Osteoblast (primary cell): ENCODE results near the gene KLHL35. TPM values are rescaled to one million over a fixed set of nuclear protein-coding genes. Genes with fewer than 3 reads are reported as not detected.

Experiments
- DNase-seq: peaks from one replicate; pipeline ENCODE4 v3.0.0; 2011; ENCODE audit warnings: low spot score, mixed read lengths; ENCODE audit not compliant: insufficient read length; ENCODE audit errors: missing footprints
- H2AFZ ChIP-seq: 2 replicates; pipeline ENCODE4 v1.6.0; 2011; ENCODE audit warnings: mild to moderate bottlenecking, low read length
- H3K27ac ChIP-seq: 2 replicates; pipeline ENCODE4 v1.5.1; 2011; ENCODE audit warnings: mild to moderate bottlenecking, low read depth, low read length, moderate library complexity
- H3K27me3 ChIP-seq: 2 replicates; pipeline ENCODE4 v1.6.0; 2012; ENCODE audit warnings: mild to moderate bottlenecking, control low read depth, inconsistent platforms, low read length, moderate library complexity; ENCODE audit not compliant: insufficient read depth
- H3K36me3 ChIP-seq: 2 replicates; pipeline ENCODE4 v1.5.1; 2011; ENCODE audit warnings: mild to moderate bottlenecking, low read length, control low read depth, moderate library complexity; ENCODE audit not compliant: insufficient read depth
- H3K4me1 ChIP-seq: 2 replicates; pipeline ENCODE4 v1.5.1; 2011; ENCODE audit warnings: mild to moderate bottlenecking, low read length, control low read depth, moderate library complexity; ENCODE audit not compliant: insufficient read depth
- H3K4me2 ChIP-seq: 2 replicates; pipeline ENCODE4 v1.6.0; 2011; ENCODE audit warnings: mild to moderate bottlenecking, low read length; ENCODE audit not compliant: insufficient read depth
- H3K4me3 ChIP-seq: fragments of 200-600 bp; sonication (generic); 3 replicates; pipeline ENCODE4 v1.5.1; 2012; ENCODE audit warnings: mild to moderate bottlenecking, low read length, inconsistent platforms; ENCODE audit not compliant: insufficient read depth
- H3K79me2 ChIP-seq: 2 replicates; pipeline ENCODE4 v1.6.0; 2012; ENCODE audit warnings: mild to moderate bottlenecking, low read length, control low read depth, inconsistent platforms; ENCODE audit not compliant: insufficient read depth
- H3K9me3 ChIP-seq: 2 replicates; pipeline ENCODE4 v1.5.1; 2011; ENCODE audit warnings: low read depth, low read length, control low read depth
- H4K20me1 ChIP-seq: 2 replicates; pipeline ENCODE4 v1.6.0; 2012; ENCODE audit warnings: mild to moderate bottlenecking, low read length, control low read depth; ENCODE audit not compliant: insufficient read depth
- CTCF ChIP-seq: IDR thresholded peaks from 2 replicates; pipeline ENCODE4 v1.5.1; 2011; ENCODE audit warnings: mild to moderate bottlenecking, low read depth, low read length, moderate library complexity; ENCODE audit errors: extremely low read depth
- total RNA-seq: library from RNA; depleted of rRNA; stranded (reverse); fragments of >200 nt; gene quantifications from 2 replicates; pipeline ENCODE4 v1.2.3, GENCODE V29; 2012

The KLHL35 gene
- total RNA-seq, 1 donor = 4.3 TPM

GRCh38 chr11:75439495-75440120, 6.6 kb upstream of the KLHL35 start:
- Histone ChIP-seq H3K4me1 (no peaks in the 10 kb centered on the region), H3K27ac (no peak overlapping the region), H2AFZ (no peak overlapping the region), H4K20me1 (no peaks in the 10 kb centered on the region), H3K79me2 (no peaks in the 10 kb centered on the region), H3K36me3 (no peaks in the 10 kb centered on the region), H3K9me3 (no peaks in the 10 kb centered on the region), H3K27me3 (no peaks in the 10 kb centered on the region), H3K4me3 (no peak overlapping the region), H3K4me2 (no peak overlapping the region)
- DNase-seq = peak; percentile 76
- no peak for TF ChIP-seq CTCF

GRCh38 chr11:75439026-75439425, 6.0 kb upstream of the KLHL35 start:
- H2AFZ ChIP-seq = no peak overlapping the region
- peak; percentile 57 for DNase-seq
- H3K79me2 ChIP-seq = no peaks in the 10 kb centered on the region
- H4K20me1 ChIP-seq = no peaks in the 10 kb centered on the region
- no peaks in the 10 kb centered on the region for H3K36me3 ChIP-seq
- no peak for TF ChIP-seq CTCF
- H3K4me3 ChIP-seq = no peak overlapping the region
- no peak overlapping the region for H3K27ac ChIP-seq
- H3K27me3 ChIP-seq = no peaks in the 10 kb centered on the region
- H3K9me3 ChIP-seq = no peaks in the 10 kb centered on the region
- no peaks in the 10 kb centered on the region for H3K4me1 ChIP-seq
- H3K4me2 ChIP-seq = no peak overlapping the region

GRCh38 chr11:75437966-75438659, 5.1 kb upstream of the KLHL35 start:
- Histone ChIP-seq H3K4me3 (no peak overlapping the region), H3K79me2 (no peaks in the 10 kb centered on the region), H3K36me3 (no peaks in the 10 kb centered on the region), H3K4me2 (no peak overlapping the region), H4K20me1 (no peaks in the 10 kb centered on the region), H3K27ac (no peak overlapping the region), H3K9me3 (no peaks in the 10 kb centered on the region), H3K4me1 (no peaks in the 10 kb centered on the region), H3K27me3 (peaks cover 5% of the 10 kb centered on the region), H2AFZ (no peak overlapping the region)
- DNase-seq = peak; percentile 91
- no peak for TF ChIP-seq CTCF

GRCh38 chr11:75436806-75437205, 3.8 kb upstream of the KLHL35 start:
- H3K27me3 ChIP-seq = peaks cover 18% of the 10 kb centered on the region
- no peak overlapping the region for H3K27ac ChIP-seq
- no peaks in the 10 kb centered on the region for H4K20me1 ChIP-seq
- H3K4me2 ChIP-seq = no peak overlapping the region
- H3K36me3 ChIP-seq = no peaks in the 10 kb centered on the region
- no peak for TF ChIP-seq CTCF
- H3K4me3 ChIP-seq = no peak overlapping the region
- no peaks in the 10 kb centered on the region for H3K79me2 ChIP-seq
- no peaks in the 10 kb centered on the region for H3K4me1 ChIP-seq
- DNase-seq = peak; percentile 58
- no peak overlapping the region for H2AFZ ChIP-seq
- no peaks in the 10 kb centered on the region for H3K9me3 ChIP-seq
